HG03095 (cell line): ENCODE results near the gene SERHL2.
"Not testable (repeated sequence)": the region's sequence is repeated elsewhere in the genome, so short reads cannot be mapped to it uniquely, and the experiment has no call there.

Experiments
- ATAC-seq: cut with Tn5 transposase; IDR thresholded peaks from one replicate; pipeline ENCODE4 v1.9.1; 2021; ENCODE audit warnings: moderate library complexity; ENCODE audit not compliant: unreplicated experiment

SERHL2 gene, protein sequence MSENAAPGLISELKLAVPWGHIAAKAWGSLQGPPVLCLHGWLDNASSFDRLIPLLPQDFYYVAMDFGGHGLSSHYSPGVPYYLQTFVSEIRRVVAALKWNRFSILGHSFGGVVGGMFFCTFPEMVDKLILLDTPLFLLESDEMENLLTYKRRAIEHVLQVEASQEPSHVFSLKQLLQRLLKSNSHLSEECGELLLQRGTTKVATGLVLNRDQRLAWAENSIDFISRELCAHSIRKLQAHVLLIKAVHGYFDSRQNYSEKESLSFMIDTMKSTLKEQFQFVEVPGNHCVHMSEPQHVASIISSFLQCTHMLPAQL

DNA sequence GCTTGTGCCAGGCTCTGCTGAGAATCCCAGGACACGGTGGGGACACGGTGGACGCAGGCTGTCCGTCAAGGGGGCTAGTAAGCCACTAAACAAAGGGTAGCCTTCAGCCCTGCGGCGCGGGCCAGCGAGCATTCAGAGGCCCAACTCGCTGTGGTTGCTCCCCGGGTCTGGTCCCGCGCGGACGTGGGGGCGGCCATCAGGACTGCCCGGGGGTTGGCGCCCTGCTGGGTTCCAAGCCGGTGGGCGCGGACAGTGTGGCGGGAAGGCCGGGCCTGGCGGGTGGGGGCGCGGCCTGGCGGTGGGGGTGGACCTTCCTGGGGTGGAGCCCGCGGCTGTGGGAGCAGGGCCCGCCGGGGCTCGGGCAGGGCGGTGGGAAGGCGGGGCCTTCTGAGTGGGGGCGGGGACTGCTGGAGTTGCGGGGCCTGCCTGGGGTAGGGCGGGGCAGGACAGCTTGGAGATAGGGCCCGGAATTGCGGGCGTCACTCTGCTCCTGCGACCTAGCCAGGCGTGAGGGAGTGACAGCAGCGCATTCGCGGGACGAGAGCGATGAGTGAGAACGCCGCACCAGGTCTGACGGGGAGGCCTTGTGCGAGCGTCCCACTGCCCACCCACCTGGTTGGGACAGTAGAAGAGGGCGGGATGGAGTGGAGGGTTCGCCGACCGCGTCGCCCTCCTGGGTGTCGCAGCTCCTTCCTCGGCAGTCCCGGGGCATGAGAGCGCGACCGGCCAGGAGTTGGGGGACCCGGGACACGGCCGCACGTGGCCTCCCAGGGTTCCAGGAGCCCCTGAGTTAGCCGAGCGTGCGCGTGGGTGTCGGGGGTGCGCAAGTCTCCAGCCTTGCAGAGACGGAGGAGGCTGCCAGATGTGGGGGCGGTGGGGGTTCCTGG lies at the start of gene SERHL2:
SERHL2 (plus strand) TSS at position 482 of the 887 bp plus-strand sequence; CDS start at position 547, 65 bp downstream.
- peak; percentile 54 for ATAC-seq

DNA sequence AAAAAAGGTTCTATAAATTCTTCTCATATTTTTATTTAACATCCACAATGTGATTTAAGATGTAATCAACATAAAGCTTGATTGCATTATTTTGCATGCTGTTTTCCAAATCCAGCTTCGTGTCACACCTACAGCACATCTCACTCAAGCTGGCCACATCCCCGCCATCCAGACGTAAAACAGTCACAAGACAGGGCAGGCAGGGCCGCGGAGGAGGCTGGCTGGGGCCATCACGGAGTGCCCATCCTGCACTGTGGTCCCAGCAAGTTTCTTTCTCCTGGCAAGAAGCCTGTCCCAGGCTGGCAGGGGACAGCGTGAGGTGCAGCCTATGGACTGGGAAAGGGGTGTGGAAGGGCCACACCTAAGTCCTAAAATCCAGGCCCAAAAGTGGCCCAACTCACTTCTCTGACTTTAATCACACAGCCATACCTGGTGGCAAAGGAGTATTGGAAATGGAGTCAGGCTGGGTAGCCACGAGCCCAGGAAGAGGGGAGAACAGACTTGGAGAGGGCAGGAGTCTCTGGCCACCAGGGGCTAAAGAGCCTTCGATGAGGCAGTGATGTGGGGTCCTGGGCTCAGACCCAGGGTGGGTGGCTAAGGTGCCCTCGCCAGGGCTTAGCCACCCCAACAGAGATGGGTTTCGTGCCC lies 45.3 kb upstream of the SERHL2 start:
- not testable (repeated sequence) for ATAC-seq

DNA sequence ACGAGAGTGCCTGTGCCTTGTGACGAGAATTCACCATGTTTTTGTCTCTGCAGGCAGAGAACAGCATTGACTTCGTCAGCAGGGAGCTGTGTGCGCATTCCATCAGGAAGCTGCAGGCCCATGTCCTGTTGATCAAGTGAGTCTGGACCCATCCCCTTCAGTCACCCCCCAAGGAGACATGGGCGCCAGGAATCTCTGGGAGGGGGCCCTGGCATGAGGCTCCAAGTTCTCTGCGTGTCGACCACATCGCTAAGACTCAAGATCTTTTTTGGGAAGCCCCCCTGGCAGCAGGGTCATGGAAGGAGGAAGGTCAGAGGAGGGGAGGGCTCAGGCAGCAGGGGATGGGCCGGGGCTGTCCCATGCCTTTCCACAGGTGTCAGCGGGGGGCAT lies 44.8 kb upstream of the SERHL2 start:
- not testable (repeated sequence) for ATAC-seq

DNA sequence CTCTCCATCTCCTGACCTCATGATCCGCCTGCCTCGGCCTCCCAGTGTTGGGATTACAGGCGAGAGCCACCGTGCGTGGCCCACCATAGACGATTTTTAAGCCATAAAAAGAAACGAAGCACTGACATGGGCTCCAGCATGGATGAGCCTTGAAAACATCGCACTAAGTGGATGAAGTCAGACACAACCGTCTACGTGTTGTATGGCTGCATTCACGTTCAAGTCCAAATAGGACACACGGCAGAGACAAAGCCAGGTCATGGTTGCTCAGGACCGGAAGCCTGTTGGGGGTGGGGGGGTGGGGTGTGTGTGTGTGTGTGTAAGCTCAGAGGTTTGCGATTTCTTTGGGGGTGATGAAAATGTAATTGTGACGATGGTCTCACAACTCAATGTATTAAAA lies 44.2 kb upstream of the SERHL2 start:
- no peak for ATAC-seq

DNA sequence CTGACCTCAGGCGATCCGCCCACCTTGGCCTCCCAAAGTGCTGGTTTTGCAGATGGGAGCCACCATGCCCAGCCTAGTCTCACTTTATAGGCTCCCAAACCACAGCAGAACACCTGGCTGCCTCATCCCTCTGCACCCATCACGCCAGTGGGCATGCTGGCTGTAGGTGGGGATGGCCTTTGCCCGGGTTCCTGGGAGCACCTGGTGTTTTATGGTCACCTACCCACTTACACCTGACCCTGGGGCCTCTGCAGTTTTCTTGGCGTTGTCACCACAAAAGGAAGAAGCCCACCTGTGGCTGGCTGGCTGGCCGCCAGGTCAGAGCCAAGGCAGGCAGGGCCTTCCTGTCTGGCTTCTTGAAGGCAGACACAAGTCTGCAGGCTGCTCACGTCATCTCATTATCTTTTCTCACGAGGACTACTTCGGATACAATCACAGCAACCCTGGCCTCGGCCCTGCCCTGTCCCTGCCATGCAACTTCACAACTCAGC lies 42.3 kb upstream of the SERHL2 start:
- ATAC-seq, result no peak

DNA sequence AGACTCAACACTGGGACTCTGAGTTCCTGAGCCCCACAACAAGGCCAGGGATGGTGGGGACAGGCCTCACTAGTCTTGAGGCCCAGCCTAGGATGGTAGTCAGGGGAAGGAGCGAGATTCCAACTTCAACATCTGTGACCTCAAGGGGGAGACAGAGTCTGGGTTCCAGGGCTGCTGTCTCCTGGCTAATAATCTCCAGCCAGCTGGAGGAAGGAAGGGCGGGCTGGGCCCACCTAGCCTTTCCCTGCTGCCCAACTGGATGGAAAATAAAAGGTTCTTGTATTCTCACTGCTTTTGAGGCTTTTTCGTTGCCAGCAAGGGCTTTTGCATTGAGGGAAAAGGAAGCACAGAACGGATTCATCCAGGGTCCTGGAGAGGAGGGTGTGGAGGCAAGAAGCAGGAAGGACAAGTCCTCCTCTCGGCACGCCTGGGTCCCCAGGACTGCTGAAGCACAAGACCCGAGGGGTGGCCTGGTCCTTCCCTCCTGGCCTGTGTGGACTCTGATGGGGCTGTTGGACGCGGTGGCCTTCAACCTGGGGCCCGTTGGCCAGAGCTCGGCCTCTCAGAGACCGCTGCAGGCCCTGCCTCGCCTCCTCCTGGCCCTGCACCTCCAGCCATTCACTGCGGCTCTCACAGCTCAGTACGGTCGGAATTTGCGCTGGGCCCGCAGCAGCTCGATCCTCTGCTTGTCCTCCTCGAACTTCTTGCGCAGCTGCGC lies 41.3 kb upstream of the SERHL2 start:
- ATAC-seq, result not testable (repeated sequence)

DNA sequence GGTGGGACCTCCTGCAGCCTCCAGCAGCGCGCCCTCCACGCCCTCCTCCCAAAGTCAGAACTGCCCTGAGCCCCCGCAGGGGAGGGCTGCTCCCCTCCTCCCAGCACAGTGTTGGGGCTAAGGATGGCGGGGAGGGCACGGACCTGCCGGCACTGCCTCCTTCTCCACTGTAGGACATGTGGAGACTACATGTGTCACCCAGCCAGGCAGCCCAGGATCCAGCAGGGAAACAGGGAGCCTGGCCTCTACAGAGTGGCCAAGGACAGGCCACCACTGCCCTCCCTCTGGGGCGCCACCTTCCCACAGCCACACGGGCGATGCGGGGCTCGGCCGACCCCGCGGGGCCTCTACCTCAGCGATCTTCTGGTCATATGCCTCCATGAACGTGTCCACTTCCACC lies 39.4 kb upstream of the SERHL2 start:
- ATAC-seq, result not testable (repeated sequence)

DNA sequence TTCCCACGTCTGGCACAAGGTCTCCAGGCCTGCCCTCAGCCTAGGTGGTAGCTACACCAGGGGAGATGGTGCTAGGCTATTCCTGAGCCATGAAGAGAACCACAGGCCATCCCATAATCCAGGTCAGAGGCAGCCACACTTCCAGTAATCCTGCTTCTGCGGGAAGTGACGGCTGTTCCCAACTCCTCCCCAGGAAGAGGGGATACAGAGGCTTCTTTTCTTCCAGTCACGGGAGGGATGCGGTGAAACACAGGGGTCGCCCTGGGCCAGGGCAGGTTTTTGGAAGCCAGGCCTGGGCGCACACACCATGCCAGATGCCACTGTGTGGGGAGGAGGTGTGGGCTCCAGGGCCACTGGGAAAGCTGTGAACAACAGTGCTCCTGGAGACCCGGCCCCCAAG lies 38.5 kb upstream of the SERHL2 start:
- ATAC-seq, result not testable (repeated sequence)

DNA sequence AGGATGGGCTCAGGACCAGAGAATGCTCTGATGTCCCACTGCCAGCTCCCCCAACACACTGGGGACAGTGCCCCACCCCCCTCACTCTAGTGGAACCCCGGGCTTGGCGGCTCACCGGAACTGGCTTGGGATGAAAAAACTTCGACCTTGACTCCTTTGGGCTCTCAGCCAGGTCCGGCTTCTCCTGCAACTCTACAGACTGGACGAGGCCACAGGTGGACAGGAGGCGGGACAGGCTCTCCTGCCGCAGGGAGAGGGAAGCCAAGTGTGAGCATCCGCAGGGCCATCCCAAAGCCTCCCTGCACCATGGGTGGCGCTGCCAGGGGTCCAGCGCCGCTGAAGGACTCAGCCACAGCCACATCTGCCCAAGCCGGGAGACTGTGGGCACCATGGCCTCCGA lies 37.9 kb upstream of the SERHL2 start:
- no peak for ATAC-seq

DNA sequence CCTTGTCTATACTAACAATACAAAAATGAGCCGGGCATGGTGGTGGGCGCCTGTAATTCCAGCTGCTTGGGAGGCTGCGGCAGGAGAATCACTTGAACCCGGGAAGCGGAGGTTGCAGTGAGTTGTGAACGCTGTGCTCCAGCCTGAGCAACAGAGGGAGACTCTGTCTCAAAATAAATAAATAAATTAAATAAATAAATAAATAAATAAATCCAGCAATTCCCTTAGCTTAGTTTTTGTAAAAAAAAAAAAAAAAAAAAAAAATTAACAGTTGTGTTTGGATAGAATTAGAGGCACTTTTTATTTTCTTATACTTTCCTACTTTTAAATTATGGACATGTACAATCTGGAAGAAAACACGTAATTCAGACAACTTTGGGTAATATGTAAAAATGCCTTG lies 36.7 kb upstream of the SERHL2 start:
- not testable (repeated sequence) for ATAC-seq

DNA sequence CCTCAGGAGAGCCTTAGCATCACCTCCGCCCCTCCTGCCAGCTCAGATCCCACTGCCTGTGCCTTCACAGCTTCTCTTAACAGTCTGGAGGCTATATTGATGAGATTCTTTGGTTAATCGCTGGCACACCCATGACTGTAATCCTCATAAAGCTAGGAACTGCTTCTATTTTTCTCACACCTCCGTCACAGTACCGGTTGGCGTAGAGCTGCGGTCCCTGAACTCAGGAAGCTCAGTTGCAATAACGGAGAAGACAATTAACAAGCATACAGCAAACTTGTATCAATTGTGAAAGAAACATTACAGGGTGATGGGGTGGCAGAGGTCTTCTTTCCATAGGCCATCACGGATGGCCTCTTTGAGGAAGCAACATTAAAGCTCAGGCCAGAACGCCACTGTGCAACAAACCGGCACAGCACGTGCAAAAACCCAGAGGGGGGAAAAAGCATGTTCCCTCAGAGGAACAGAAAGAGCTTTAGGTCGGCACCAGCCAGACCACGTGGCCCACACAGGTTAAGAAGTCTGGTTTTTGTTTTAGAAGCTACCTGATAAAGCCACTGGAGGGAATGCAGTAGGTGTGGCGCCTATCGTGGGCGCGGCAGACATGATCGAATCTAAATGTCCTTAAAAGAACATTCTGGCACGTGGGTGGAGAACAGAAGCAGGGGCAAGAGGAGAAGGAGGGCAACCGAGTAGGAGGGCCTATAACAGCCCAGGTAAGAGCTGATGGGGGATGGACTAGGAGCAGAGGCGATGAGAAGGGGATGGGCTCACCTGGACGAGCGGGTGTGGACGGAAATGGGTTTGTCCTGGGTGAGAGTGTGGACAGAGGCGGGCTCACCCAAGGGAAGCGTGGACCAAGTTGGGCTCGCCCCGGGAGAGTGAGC lies 34.9 kb upstream of the SERHL2 start:
- ATAC-seq, result not testable (repeated sequence)

DNA sequence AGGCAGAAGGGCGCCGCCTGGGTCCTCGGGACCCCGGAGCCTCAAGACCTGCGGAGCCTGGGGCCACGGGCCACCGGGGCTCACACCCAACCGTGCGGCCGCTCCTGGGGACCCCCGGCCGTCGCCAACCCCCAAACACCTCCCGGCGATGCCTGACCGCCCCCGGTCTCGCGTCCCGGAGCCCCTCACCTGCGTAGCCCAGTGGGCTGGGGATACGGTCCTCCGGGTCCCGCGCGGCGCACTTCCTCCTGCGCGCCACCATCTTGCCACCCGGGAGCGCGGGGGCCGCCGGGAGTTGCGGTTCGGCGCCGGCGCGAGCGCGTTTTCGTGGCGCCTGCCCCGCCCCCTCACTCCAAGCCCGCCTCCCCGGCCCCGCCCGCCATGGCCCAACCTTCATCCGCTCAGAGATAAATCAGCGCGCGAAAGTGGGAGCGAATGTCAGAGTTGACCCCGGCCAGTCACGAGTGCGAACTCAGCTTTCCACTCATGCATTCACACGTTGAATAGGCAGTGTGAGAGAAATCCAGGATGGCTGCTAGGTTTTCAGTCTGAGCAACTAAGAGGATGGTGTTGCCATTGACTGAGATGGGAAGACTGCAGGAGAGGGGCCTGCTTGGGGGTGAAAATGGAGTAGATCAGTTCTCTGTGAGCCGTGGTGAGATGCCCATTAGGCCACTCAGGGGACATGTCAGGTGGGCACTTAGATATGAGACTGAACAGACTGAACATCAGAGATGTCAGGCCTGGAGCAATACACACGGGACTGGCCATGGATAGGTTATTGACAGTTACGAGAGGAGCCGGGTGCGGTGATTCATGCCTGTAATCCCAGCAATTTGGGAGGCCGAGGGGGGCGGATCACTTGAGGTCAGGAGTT lies 34.0 kb upstream of the SERHL2 start, which contains the start of gene RRP7A:
RRP7A (minus strand) TSS at position 272 of the 877 bp plus-strand sequence; CDS start at position 262, 10 bp downstream.
- ATAC-seq, result no peak

DNA sequence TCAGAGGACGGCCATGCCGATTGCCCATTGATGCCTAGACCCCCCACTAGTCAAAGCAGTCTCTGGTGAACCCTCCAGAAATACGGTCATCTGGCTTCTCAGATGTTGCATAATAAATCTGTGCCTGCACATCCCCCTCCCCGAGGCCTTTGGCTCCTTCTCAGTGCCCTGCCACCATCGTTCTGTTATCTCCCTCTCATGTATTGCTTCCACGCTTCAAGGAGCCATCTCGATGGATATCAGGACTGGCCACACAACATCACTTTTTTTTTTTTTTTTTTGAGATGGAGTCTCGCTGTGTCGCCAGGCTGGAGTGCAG lies 32.6 kb upstream of the SERHL2 start:
- no peak for ATAC-seq

DNA sequence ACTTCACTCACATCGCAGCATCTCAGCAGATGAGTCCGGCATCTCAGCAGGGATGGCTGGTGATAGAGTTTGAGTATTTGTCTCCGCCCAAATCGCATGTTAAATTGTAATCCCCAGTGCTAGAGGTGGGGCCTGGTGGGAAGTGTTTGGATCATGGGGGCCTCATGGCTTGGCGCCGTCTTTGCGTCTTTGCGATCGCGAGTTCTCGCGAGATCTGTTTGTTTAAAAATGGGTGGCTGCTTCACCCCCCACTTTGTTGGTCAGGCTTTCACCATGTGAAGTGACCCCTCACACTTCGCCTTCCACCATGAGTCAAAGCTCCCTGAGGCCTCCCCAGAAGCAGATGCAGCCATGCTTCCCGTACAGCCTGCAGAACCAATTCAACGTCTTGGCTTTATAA lies 31.2 kb upstream of the SERHL2 start:
- no peak for ATAC-seq

DNA sequence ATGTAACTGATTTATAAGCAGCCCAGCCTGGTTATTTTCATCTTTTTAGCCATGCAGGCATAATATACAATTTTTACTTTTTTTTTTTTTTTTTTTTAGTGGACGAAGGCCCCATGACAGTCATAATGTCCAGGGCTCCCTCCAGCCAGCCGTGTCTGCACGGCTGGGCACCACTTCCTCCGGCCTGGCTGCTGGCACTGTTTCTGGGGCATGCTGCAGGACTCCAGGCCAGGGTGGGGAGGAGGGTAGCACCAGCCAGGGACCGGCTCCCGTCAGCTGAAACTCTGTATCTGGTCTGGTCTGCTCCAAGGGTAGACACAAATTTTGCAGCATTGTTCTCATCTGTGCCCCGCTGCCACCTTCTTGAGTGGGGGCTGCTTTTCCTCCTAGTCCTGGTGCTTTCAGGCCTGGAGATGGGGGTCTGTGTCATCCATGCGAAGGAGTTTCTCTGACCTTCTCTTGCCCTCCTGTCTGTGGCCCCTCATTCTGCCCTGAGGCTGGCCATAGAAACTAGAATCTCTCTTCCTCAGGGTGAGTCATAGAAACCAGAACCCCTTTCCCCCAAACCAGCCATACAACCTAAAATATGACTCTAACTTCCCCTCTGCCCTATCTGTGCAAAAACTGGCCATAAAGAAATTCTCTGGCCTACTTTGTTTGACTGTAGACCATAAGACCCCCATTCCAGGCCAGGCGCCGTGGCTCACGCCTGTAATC lies 25.0 kb upstream of the SERHL2 start:
- no peak for ATAC-seq

DNA sequence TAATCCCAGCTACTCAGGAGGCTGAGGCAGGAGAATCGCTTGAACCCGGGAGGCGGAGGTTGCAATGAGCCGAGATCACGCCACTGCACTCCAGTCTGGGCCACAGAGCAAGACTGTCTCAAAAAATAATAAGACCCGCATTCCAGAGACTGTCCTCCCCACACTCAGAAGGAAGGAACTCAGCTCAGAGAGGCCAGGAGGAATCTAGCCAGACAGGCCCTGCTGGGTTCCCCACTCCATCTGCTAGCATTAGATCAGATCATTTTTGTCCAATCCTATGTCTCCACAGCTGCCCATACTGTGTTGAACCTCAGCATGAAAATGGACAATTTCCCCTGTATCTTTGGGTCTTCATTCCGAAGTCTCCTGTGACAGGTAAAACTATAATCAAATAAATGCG lies 24.3 kb upstream of the SERHL2 start:
- not testable (repeated sequence) for ATAC-seq

DNA sequence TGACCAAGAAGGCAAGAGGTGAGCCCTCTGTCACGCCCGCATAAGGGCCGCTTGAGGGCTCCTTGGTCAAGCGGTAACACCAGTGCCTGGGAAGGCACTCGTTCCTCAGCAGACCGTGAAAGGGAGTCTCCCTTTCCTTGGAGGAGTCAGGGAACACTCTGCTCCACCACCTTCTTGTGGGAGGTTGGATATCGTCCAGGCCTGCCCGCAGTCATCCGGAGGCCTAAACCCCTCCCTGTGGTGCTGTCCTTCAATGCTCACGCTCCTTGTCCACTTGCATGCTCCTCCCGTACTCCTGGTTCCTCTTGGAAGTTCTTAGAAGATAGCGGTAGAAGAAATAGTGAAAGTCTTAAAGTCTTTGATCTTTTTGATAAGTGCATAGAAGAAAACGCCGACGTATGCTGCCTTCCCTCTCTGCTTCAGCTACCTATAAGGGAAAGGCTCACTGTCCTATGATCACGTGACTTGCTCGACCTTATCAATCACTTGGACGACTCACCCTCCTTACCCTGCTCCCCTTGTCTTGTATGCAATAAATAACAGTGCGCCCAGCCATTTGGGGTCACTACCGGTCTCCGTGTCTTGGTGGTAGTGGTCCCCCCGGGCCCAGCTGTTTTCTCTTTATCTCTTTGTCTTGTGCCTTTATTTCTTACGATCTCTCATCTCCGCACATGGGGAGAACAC lies 22.2 kb upstream of the SERHL2 start:
- not testable (repeated sequence) for ATAC-seq

DNA sequence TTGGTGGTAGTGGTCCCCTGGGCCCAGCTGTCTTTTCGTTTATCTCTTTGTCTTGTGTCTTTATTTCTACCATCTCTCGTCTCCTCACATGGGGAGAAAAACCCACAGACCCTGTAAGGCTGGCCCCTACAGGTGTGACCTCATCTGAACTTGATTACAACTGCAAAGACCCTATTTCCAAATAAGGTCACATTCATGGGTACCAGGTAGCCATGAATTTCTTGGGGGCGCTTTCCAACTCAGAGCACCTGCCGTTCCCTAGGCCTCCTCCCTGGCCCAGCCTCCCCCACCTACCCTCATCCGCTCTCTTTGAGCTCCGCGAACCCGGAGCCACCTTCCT lies 20.1 kb upstream of the SERHL2 start:
- no peak for ATAC-seq
